GM23338 (cell line): ENCODE results near the gene PTPRN2. TPM values are rescaled to one million over a fixed set of nuclear protein-coding genes. Genes with fewer than 3 reads are reported as not detected.

ENCODE experiments used
- CREB1 ChIP-seq: fragments of 250-450 bp; sonication (Bioruptor Pico); IDR thresholded peaks from 2 replicates; pipeline ENCODE4 v1.5.0; 2020; ENCODE audit warnings: low read depth, mild to moderate bottlenecking, moderate library complexity
- EZH2phosphoT487 ChIP-seq: fragments of 200-600 bp; sonication (generic); IDR thresholded peaks from one replicate; pipeline ENCODE4 v1.8.1; 2018; ENCODE audit warnings: antibody characterized with exemption; ENCODE audit not compliant: unreplicated experiment
- NANOG ChIP-seq: IDR thresholded peaks from 2 replicates; pipeline ENCODE4 v1.6.1; 2016; ENCODE audit warnings: antibody characterized with exemption, borderline replicate concordance
- POLR2AphosphoS5 ChIP-seq: IDR thresholded peaks from 2 replicates; pipeline ENCODE4 v1.6.1; 2016; ENCODE audit warnings: antibody characterized with exemption, low read depth
- STAT1 ChIP-seq: IDR thresholded peaks from one replicate; pipeline ENCODE4 v1.6.1; 2016; ENCODE audit warnings: antibody characterized with exemption; ENCODE audit not compliant: unreplicated experiment
- polyA plus RNA-seq: library from polyadenylated mRNA; unstranded; fragments of >200 nt; fragmentation: Nextera tagmentation; extraction: Ambion mirVana; gene quantifications from 2 replicates; pipeline ENCODE4 v1.2.1, GENCODE V29; 2016
- total RNA-seq: library from RNA; depleted of rRNA; stranded (reverse); fragments of >200 nt; shearing (Covaris generic); gene quantifications from 2 replicates; pipeline ENCODE4 v1.2.3, GENCODE V29; 2014
- TF ChIP-seq, protein P1 (sequence below): fragments of 250-450 bp; sonication (Bioruptor Pico); IDR thresholded peaks from 2 replicates; pipeline ENCODE4 v1.5.0; 2020; ENCODE audit warnings: mild to moderate bottlenecking, moderate library complexity
- TF ChIP-seq, protein P2 (sequence below): IDR thresholded peaks from one replicate; pipeline ENCODE4 v1.6.1; 2018; ENCODE audit warnings: antibody characterized with exemption; ENCODE audit not compliant: unreplicated experiment
- TF ChIP-seq, protein P3 (sequence below): IDR thresholded peaks from 2 replicates; pipeline ENCODE4 v1.6.1; 2016; ENCODE audit warnings: antibody characterized with exemption

The PTPRN2 gene
- total and polyA plus RNA-seq, 2 experiments from 2014 or later: 0.87 to 4.0 TPM

DNA sequence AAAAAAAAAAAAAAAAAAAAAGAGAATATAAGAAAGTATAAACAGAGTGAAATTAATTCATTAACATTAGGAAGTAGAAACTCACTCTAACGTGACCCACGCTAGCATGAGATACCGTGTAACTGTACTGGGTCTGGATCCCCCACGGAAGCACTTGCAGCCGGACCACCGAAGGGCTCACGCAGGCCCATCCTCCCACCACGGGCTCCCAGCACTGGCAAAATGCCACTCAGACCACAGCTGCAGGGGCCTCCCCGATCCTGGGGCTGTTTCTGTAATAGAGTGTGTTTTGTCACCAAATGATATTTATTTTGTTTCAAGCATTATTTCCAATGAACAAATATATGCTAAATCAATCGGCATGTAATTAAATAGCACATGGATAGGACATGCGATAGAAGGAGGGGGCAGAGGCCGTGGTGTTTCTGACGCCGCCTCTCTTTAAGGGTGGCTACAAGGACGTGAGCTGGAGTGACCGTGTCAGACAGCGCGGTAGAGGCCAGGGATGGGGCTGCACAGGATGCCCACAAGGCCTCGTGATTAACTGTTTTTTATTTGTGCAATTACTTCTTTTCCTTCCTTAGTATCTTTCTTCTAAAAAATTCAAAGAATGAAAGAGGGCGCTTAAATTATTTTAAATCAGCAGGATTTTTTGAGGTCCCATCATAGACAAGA is 568.5 kb downstream of the PTPRN2 start (continued):
- TF ChIP-seq, protein P1, sequence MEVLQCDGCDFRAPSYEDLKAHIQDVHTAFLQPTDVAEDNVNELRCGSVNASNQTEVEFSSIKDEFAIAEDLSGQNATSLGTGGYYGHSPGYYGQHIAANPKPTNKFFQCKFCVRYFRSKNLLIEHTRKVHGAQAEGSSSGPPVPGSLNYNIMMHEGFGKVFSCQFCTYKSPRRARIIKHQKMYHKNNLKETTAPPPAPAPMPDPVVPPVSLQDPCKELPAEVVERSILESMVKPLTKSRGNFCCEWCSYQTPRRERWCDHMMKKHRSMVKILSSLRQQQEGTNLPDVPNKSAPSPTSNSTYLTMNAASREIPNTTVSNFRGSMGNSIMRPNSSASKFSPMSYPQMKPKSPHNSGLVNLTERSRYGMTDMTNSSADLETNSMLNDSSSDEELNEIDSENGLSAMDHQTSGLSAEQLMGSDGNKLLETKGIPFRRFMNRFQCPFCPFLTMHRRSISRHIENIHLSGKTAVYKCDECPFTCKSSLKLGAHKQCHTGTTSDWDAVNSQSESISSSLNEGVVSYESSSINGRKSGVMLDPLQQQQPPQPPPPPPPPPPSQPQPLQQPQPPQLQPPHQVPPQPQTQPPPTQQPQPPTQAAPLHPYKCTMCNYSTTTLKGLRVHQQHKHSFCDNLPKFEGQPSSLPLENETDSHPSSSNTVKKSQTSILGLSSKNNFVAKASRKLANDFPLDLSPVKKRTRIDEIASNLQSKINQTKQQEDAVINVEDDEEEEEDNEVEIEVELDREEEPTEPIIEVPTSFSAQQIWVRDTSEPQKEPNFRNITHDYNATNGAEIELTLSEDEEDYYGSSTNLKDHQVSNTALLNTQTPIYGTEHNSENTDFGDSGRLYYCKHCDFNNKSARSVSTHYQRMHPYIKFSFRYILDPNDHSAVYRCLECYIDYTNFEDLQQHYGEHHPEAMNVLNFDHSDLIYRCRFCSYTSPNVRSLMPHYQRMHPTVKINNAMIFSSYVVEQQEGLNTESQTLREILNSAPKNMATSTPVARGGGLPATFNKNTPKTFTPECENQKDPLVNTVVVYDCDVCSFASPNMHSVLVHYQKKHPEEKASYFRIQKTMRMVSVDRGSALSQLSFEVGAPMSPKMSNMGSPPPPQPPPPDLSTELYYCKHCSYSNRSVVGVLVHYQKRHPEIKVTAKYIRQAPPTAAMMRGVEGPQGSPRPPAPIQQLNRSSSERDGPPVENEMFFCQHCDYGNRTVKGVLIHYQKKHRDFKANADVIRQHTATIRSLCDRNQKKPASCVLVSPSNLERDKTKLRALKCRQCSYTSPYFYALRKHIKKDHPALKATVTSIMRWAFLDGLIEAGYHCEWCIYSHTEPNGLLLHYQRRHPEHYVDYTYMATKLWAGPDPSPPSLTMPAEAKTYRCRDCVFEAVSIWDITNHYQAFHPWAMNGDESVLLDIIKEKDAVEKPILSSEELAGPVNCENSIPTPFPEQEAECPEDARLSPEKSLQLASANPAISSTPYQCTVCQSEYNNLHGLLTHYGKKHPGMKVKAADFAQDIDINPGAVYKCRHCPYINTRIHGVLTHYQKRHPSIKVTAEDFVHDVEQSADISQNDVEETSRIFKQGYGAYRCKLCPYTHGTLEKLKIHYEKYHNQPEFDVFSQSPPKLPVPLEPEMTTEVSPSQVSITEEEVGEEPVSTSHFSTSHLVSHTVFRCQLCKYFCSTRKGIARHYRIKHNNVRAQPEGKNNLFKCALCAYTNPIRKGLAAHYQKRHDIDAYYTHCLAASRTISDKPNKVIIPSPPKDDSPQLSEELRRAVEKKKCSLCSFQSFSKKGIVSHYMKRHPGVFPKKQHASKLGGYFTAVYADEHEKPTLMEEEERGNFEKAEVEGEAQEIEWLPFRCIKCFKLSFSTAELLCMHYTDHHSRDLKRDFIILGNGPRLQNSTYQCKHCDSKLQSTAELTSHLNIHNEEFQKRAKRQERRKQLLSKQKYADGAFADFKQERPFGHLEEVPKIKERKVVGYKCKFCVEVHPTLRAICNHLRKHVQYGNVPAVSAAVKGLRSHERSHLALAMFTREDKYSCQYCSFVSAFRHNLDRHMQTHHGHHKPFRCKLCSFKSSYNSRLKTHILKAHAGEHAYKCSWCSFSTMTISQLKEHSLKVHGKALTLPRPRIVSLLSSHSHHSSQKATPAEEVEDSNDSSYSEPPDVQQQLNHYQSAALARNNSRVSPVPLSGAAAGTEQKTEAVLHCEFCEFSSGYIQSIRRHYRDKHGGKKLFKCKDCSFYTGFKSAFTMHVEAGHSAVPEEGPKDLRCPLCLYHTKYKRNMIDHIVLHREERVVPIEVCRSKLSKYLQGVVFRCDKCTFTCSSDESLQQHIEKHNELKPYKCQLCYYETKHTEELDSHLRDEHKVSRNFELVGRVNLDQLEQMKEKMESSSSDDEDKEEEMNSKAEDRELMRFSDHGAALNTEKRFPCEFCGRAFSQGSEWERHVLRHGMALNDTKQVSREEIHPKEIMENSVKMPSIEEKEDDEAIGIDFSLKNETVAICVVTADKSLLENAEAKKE (CRISPR knock-in tag): no peak
- TF ChIP-seq STAT1 (no peak), POLR2AphosphoS5 (no peak), NANOG (no peak), EZH2phosphoT487 (no peak), CREB1 (no peak)
- TF ChIP-seq, protein P2, sequence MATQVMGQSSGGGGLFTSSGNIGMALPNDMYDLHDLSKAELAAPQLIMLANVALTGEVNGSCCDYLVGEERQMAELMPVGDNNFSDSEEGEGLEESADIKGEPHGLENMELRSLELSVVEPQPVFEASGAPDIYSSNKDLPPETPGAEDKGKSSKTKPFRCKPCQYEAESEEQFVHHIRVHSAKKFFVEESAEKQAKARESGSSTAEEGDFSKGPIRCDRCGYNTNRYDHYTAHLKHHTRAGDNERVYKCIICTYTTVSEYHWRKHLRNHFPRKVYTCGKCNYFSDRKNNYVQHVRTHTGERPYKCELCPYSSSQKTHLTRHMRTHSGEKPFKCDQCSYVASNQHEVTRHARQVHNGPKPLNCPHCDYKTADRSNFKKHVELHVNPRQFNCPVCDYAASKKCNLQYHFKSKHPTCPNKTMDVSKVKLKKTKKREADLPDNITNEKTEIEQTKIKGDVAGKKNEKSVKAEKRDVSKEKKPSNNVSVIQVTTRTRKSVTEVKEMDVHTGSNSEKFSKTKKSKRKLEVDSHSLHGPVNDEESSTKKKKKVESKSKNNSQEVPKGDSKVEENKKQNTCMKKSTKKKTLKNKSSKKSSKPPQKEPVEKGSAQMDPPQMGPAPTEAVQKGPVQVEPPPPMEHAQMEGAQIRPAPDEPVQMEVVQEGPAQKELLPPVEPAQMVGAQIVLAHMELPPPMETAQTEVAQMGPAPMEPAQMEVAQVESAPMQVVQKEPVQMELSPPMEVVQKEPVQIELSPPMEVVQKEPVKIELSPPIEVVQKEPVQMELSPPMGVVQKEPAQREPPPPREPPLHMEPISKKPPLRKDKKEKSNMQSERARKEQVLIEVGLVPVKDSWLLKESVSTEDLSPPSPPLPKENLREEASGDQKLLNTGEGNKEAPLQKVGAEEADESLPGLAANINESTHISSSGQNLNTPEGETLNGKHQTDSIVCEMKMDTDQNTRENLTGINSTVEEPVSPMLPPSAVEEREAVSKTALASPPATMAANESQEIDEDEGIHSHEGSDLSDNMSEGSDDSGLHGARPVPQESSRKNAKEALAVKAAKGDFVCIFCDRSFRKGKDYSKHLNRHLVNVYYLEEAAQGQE: no peak
- TF ChIP-seq, protein P3, sequence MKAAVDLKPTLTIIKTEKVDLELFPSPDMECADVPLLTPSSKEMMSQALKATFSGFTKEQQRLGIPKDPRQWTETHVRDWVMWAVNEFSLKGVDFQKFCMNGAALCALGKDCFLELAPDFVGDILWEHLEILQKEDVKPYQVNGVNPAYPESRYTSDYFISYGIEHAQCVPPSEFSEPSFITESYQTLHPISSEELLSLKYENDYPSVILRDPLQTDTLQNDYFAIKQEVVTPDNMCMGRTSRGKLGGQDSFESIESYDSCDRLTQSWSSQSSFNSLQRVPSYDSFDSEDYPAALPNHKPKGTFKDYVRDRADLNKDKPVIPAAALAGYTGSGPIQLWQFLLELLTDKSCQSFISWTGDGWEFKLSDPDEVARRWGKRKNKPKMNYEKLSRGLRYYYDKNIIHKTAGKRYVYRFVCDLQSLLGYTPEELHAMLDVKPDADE: no peak
